GM21529 (cell line): Measurements from ENCODE around the gene ATP2C2.

Source experiments
- ATAC-seq: cut with Tn5 transposase; IDR thresholded peaks from one replicate; pipeline ENCODE4 v1.9.1; 2021; ENCODE audit not compliant: unreplicated experiment

The ATP2C2 gene

DNA sequence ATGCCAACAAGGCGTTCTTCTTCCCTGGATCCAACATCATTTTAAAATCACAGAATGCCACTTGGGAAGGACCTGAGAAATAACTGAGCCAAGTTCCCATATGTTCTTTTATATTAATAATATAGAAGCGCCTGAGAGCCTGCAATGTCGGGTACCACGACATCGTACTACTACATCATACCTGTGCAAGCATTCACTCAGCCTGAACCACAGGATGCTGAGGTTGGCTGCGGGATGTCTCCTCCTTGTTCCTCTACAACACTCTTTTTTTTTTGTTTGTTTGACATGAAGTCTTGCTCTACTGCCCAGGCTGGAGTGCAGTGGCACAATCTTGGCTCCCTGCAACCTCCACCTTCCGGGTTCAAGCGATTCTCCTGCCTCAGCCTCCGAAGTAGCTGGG lies 2.1 kb upstream of the ATP2C2 start:
- ATAC-seq, result no peak

DNA sequence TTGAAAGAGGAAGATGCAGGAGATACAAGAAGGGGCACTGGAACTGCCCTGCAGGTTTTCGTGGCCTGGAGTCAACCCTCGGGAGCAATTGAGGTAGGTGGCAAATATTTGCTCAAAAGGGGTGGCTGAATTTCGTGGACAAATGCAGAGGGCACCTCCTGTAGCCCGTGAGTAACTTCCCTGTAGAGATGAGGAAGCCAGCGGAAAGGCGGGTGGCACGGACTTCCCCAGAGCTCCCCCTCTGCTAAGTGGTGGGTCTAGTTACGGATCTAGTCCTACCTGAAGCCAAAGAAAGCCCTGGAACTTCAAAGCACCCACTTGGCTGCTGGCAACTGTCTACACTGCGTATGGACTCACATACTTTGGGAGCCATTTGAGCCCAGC lies 1.0 kb upstream of the ATP2C2 start:
- ATAC-seq, result no peak

- ATAC-seq, result no peak
Observed at GRCh38 chr16:84367750-84368307, 509 bp upstream of the ATP2C2 start.

DNA sequence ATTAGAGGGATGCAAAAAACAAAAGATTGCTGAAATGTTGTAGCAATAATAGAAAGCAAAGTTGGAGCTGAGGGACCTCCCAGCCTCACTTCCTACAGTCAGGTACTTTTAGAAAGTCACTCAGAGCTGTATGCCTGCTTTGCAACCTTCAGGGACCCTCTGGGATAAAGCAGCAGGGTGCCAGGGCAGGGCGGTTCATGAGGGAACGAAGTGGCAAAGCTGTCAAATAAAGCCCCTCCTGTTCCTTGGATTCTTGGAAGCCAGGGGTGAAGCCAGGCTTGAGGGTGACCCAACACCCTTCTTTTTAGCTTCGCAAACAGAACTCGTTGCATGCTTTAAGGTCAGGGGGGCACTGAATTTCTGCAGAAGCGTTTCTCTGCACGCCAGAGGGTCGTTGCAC lies 767 bp downstream of the ATP2C2 start:
- ATAC-seq, result no peak

GRCh38 chr16:84369938-84370627 lies 1.7 kb downstream of the ATP2C2 start:
- no peak for ATAC-seq

DNA sequence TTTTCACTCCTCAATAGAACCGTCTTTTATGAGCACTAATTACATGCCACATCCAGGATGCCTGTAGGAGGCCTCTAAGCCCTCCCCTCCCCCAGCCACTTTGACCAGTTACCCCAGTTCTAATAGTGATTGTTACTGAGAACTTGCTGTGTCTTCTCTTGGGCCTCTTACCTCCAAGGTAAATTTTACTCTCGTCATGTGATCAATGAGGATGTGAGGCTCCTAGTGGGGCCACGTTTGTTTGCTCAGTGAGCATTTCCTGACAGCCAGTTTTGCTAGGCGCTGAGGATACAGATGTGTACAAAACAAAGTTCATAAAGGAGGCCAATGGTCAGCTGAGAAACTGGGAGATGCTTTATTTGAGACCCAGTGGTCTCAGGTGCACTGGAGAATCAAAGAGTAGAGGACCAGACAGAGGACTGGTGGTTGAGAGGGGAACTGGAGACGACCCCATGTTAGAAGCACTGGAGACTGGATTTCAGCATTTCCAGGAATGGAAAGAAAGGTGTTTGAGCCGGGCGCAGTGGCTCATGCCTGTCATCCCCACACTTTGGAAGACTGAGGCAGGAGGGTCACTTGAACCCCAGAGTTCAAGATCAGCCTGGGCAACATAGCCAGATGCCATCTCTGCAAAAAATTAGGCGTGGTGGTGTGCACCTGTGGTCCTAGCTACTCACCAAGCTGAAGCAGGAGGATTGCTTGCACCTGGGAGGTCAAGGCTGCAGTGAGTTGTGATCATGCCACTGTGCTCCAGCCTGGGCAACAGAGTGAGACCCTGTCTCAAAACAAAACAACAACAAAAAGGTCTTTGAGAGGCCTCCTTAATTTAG lies 2.6 kb downstream of the ATP2C2 start:
- ATAC-seq, result no peak

GRCh38 chr16:84371553-84371865 lies 3.2 kb downstream of the ATP2C2 start:
- no peak for ATAC-seq

- no peak for ATAC-seq
Observed at GRCh38 chr16:84373907-84374489, 5.7 kb downstream of the ATP2C2 start.

- no peak for ATAC-seq
Observed at GRCh38 chr16:84378099-84378498, 9.8 kb downstream of the ATP2C2 start.

GRCh38 chr16:84378567-84378966 lies 10.2 kb downstream of the ATP2C2 start:
- no peak for ATAC-seq

GRCh38 chr16:84379008-84379708 lies 10.8 kb downstream of the ATP2C2 start:
- no peak for ATAC-seq

GRCh38 chr16:84379709-84380362 lies 11.5 kb downstream of the ATP2C2 start:
- no peak for ATAC-seq

GRCh38 chr16:84380405-84380804 lies 12.1 kb downstream of the ATP2C2 start:
- no peak for ATAC-seq

DNA sequence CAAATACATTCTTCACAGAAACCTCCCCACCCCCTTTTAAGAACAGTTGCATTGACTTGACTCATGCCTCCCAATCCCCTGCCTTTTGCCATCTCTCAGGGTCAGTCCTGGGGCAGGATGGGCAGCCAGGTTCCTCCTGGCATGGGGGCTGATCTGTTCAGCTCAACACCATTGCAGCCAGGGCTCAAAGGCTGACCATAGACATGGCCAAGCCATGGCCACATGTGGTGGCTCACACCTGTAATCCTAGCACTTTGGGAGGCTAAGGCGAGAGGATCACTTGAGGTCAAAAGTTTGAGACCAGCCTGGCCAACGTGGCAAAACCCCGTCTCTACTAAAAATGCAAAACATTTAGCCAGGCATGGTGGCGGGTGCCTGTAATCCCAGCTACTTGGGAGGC lies 14.1 kb downstream of the ATP2C2 start:
- ATAC-seq, result no peak

DNA sequence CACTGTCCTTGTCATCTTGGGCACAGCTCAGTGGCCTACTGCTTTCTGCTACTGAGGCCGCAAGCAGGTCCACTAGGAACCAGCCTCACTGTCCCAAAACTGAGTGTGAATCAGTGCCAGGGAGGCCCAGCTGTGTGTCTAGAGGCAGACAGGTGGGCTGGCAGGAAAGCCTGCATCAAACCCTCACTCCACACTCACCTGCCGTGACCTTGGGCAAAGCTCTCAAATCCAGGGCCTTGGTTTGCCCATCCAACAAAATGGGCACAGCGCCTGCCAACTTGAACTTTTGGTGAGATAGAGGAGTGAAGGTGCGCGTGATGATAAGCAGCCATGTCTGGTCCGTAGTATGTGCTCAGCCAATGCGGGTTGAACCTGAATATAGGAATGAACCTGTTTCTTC lies 14.8 kb downstream of the ATP2C2 start:
- ATAC-seq, result no peak

- no peak for ATAC-seq
Observed at GRCh38 chr16:84386047-84386446, 17.7 kb downstream of the ATP2C2 start.

- no peak for ATAC-seq
Observed at GRCh38 chr16:84387021-84387420, 18.7 kb downstream of the ATP2C2 start.

DNA sequence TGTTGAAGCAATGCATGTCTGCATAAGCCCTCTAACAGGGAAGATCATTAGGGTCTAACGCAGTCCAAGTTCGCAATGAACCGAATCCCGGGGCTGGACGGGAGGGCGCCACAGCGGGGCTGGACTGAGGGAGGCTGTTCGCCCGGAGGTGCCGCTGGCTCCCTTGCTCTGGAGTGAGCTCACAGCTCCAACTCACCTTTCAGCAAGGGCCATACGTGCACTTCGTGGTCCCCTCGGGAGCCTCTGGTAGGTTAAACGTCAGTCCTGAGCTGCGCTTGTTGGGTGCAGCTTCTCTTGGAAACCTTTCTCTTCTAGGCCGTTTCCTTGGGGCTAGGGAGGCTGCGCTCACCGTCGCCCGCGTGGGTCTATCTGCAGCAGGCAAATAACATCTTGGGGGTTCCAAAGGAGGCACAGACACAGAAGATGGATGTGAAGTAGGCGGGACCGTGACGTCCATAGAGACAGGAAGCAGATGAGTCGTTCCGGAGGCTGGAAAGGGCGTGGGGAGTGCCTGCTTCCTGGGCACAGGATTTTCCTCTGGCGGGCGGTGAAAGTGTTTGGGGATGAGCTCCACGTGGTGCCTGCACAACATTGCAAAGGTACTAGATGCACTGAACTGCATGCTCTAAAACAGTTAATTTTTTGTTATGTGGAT lies 21.9 kb downstream of the ATP2C2 start:
- no peak for ATAC-seq

GRCh38 chr16:84391151-84392030 lies 23.1 kb downstream of the ATP2C2 start:
- ATAC-seq, result no peak

DNA sequence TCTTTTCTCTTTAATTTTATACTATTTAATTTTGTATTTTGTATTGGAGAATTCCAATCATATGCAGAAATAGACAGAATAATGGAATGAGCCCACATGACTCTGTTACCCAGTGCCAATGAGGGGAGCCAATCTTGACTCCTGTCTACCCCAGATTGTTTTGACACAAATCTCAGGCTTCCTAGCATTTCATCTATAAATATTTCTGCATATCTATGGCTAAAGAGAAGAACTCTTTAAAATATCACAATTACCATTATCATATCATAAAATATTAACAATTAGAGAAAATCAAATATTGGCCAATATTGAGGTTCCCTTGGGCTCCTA lies 23.7 kb downstream of the ATP2C2 start:
- no peak for ATAC-seq
